ENCODE data around the gene PRTG.

DNA sequence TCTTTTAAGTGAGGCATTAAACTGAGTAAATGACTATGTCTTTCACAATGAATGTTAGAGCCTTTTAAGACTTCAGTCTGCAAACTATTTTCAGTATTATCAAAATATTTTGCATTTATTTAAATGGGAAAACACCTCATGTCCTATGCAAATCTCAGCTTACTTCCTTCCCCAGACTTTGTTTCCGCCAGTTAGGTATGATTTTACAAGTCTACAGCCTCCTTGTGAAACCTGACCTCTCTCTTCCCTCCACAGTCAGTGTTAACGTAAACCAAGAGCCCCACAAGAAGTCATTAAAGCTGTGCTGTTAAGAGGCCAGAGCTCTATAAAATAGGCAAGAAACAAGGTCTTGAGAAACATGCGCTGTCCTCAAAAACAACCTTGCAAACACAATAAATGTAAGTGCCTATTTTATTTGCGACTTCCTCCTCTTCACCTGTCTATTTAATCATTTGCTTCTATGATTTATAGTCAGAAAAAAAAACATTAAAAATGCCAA, 48.3 kb downstream of the PRTG start:
- TF ChIP-seq CREB1 (CRISPR knock-in tag; IDR thresholded peaks at IDR 0.05; ENCODE audit: low read depth) (no peak), POLR2AphosphoS5 (IDR thresholded peaks at IDR 0.05; ENCODE audit: low read depth) (no peak), ZNF114 (CRISPR knock-in tag; IDR thresholded peaks at IDR 0.05) (no peak), EZH2 (IDR thresholded peaks at IDR 0.05; ENCODE audit: low read depth, unreplicated experiment) (no peak)
- TF ChIP-seq, protein P1, sequence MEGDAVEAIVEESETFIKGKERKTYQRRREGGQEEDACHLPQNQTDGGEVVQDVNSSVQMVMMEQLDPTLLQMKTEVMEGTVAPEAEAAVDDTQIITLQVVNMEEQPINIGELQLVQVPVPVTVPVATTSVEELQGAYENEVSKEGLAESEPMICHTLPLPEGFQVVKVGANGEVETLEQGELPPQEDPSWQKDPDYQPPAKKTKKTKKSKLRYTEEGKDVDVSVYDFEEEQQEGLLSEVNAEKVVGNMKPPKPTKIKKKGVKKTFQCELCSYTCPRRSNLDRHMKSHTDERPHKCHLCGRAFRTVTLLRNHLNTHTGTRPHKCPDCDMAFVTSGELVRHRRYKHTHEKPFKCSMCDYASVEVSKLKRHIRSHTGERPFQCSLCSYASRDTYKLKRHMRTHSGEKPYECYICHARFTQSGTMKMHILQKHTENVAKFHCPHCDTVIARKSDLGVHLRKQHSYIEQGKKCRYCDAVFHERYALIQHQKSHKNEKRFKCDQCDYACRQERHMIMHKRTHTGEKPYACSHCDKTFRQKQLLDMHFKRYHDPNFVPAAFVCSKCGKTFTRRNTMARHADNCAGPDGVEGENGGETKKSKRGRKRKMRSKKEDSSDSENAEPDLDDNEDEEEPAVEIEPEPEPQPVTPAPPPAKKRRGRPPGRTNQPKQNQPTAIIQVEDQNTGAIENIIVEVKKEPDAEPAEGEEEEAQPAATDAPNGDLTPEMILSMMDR (conservative IDR thresholded peaks at IDR 0.05; ENCODE audit: low read depth in 2 of 2) = no peak
- TF ChIP-seq, protein P2, sequence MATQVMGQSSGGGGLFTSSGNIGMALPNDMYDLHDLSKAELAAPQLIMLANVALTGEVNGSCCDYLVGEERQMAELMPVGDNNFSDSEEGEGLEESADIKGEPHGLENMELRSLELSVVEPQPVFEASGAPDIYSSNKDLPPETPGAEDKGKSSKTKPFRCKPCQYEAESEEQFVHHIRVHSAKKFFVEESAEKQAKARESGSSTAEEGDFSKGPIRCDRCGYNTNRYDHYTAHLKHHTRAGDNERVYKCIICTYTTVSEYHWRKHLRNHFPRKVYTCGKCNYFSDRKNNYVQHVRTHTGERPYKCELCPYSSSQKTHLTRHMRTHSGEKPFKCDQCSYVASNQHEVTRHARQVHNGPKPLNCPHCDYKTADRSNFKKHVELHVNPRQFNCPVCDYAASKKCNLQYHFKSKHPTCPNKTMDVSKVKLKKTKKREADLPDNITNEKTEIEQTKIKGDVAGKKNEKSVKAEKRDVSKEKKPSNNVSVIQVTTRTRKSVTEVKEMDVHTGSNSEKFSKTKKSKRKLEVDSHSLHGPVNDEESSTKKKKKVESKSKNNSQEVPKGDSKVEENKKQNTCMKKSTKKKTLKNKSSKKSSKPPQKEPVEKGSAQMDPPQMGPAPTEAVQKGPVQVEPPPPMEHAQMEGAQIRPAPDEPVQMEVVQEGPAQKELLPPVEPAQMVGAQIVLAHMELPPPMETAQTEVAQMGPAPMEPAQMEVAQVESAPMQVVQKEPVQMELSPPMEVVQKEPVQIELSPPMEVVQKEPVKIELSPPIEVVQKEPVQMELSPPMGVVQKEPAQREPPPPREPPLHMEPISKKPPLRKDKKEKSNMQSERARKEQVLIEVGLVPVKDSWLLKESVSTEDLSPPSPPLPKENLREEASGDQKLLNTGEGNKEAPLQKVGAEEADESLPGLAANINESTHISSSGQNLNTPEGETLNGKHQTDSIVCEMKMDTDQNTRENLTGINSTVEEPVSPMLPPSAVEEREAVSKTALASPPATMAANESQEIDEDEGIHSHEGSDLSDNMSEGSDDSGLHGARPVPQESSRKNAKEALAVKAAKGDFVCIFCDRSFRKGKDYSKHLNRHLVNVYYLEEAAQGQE (IDR thresholded peaks at IDR 0.05; ENCODE audit: unreplicated experiment) = no peak

Data from GM23338 (cell line).